Measurements from ENCODE around the gene APOL3. TPM values are rescaled to one million over a fixed set of nuclear protein-coding genes. Genes with fewer than 3 reads are reported as not detected.
"Not testable (repeated sequence)": the region's sequence is repeated elsewhere in the genome, so short reads cannot be mapped to it uniquely, and the experiment has no call there.

APOL3 gene
- total RNA-seq, 1 experiment from 2014 or later, result 3.2 TPM

DNA sequence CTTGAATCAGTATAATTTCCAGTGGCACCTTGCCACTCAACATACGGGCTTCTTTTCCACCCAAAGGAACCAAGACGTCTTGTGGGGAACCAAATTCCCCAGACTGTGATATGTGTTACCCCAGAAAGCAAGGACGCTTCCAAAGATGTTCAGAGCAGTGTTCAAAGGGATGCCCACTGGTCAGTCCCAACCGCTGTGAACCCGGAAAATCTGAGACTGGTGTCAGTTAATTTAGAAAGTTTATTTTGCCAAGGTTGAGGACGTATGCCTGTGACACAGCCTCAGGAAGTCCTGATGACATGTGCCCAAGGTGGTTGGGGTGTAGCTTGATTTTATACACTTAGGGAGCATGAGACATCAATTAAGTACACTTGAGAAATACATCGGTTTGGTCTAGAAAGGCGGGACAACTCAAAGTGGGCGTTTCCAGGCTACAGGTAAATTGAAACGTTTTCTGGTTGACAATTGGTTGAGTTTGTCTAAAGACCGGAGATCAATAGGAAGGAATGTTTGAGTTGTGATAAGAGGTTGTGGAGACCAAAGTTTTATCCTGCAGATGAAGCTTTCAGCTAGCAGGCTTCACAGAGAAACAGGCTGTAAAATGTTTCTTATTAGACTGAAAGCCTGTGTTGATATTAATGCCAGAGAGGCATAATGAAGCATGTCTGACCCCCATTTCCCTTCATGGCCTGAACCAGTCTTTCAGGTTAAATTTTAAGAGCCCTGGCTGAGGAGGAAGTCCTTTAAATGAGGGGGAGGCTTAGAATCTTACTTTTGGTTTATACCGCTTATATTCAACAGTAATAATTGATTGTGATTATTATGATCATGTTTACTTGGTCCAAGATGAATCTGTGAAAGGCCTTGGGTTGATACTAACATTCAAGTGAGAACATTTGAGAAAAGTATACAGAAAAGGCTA, 6.8 kb downstream of the APOL3 start:
- no peak overlapping the region for H3K4me3 ChIP-seq (ENCODE audit: low read depth in 2 of 2, low read length in 2 of 2)
- H3K27me3 ChIP-seq (ENCODE audit: control insufficient read depth, insufficient read depth, low read length), result no peaks in the 10 kb centered on the region
- no peaks in the 10 kb centered on the region for H3K9me3 ChIP-seq (ENCODE audit: control insufficient read depth, insufficient read depth, low read depth, low read length)
- H3K36me3 ChIP-seq (ENCODE audit: control insufficient read depth, insufficient read depth, low read length), result no peaks in the 10 kb centered on the region
- no peak for TF ChIP-seq POLR2AphosphoS5 (IDR thresholded peaks at IDR 0.05; ENCODE audit: low read depth, low read length)
- no peak for TF ChIP-seq TCF7L2 (IDR thresholded peaks at IDR 0.05; ENCODE audit: low read depth, low read length)
- no peak for TF ChIP-seq SIN3A (IDR thresholded peaks at IDR 0.05; ENCODE audit: borderline replicate concordance, insufficient read depth, low read depth, low read length)
- no peak for TF ChIP-seq REST (IDR thresholded peaks at IDR 0.05; ENCODE audit: insufficient read depth in 1 of 2, low read depth in 2 of 2, low read length in 1 of 2)
- TF ChIP-seq CTCF (IDR thresholded peaks at IDR 0.05), result no peak
- H3K4me1 ChIP-seq (ENCODE audit: control insufficient read depth, insufficient read depth, low read length), result peaks cover 4% of the 10 kb centered on the region
- no TSS peak for BruUV-seq (replicated peaks)
- DNase-seq (ENCODE audit: low read depth, low spot score) (no peak), ATAC-seq (no peak)
- ChIA-PET CTCF (no interaction called here), POLR2A (no interaction called here)
- intact Hi-C loops (cut with micrococcal nuclease; ENCODE audit: unreplicated experiment), result no loop called here
- in situ Hi-C loops (cut with HindIII; ENCODE audit: low pct_unique_long_range_greater_than_20kb, low sequenced_read_pairs), result no loop called here
- no peak overlapping the region for H3K27ac ChIP-seq (ENCODE audit: low read length)

- BruUV-seq (replicated peaks); H3K4me3 ChIP-seq (ENCODE audit: low read depth in 2 of 2, low read length in 2 of 2); DNase-seq (ENCODE audit: low read depth, low spot score); H3K27ac ChIP-seq (ENCODE audit: low read length); intact Hi-C loops (cut with micrococcal nuclease; ENCODE audit: unreplicated experiment); CTCF ChIA-PET; POLR2A ChIA-PET; H3K9me3 ChIP-seq (ENCODE audit: control insufficient read depth, insufficient read depth, low read depth, low read length); H3K36me3 ChIP-seq (ENCODE audit: control insufficient read depth, insufficient read depth, low read length); ATAC-seq; in situ Hi-C loops (cut with HindIII; ENCODE audit: low pct_unique_long_range_greater_than_20kb, low sequenced_read_pairs); H3K27me3 ChIP-seq (ENCODE audit: control insufficient read depth, insufficient read depth, low read length); H3K4me1 ChIP-seq (ENCODE audit: control insufficient read depth, insufficient read depth, low read length): not testable (repeated sequence)
Observed at GRCh38 chr22:36152821-36153220, 7.7 kb downstream of the APOL3 start.

GRCh38 chr22:36152088-36152487, 8.5 kb downstream of the APOL3 start:
- CTCF ChIA-PET, result no interaction called here
- H3K27ac ChIP-seq (ENCODE audit: low read length), result no peak overlapping the region
- no TSS peak for BruUV-seq (replicated peaks)
- peaks cover 4% of the 10 kb centered on the region; the same call in 1 of the 2 replicates for H3K4me1 ChIP-seq (ENCODE audit: control insufficient read depth, insufficient read depth, low read length)
- H3K27me3 ChIP-seq (ENCODE audit: control insufficient read depth, insufficient read depth, low read length), result no peaks in the 10 kb centered on the region
- DNase-seq (ENCODE audit: low read depth, low spot score) (no peak), ATAC-seq (no peak)
- POLR2A ChIA-PET, result no interaction called here
- TF ChIP-seq SIN3A (IDR thresholded peaks at IDR 0.05; ENCODE audit: borderline replicate concordance, insufficient read depth, low read depth, low read length), result no peak
- TF ChIP-seq REST (IDR thresholded peaks at IDR 0.05; ENCODE audit: insufficient read depth in 1 of 2, low read depth in 2 of 2, low read length in 1 of 2), result no peak
- no peak for TF ChIP-seq CTCF (IDR thresholded peaks at IDR 0.05)
- no peak for TF ChIP-seq POLR2AphosphoS5 (IDR thresholded peaks at IDR 0.05; ENCODE audit: low read depth, low read length)
- intact Hi-C loops (cut with micrococcal nuclease; ENCODE audit: unreplicated experiment) (no loop called here), in situ Hi-C loops (cut with HindIII; ENCODE audit: low pct_unique_long_range_greater_than_20kb, low sequenced_read_pairs) (no loop called here)
- H3K36me3 ChIP-seq (ENCODE audit: control insufficient read depth, insufficient read depth, low read length), result no peaks in the 10 kb centered on the region
- no peaks in the 10 kb centered on the region for H3K9me3 ChIP-seq (ENCODE audit: control insufficient read depth, insufficient read depth, low read depth, low read length)
- no peak overlapping the region for H3K4me3 ChIP-seq (ENCODE audit: low read depth in 2 of 2, low read length in 2 of 2)
